Hematopoietic multipotent progenitor cell treated with erythropoietin and hydrocortisone succinate and interleukin-3 and kit ligand, for 4 days (in vitro differentiated cells): ENCODE results near the gene EEF2.
A peak's percentile ranks its signal among the peaks of the same experiment; 100 is the strongest.
"Not testable (repeated sequence)": the region's sequence is repeated elsewhere in the genome, so short reads cannot be mapped to it uniquely, and the experiment has no call there.

Experiments
- DNase-seq: peaks from one replicate; pipeline ENCODE4 v3.0.0-alpha.2; 2015

Gene EEF2

GRCh38 chr19:3942790-3943409 is 42.4 kb downstream of the EEF2 start:
- peak; percentile 39 for DNase-seq

GRCh38 chr19:3938300-3938950 is 46.8 kb downstream of the EEF2 start:
- not testable (repeated sequence) for DNase-seq

GRCh38 chr19:3936506-3937442 is 48.5 kb downstream of the EEF2 start:
- no peak for DNase-seq

- no peak for DNase-seq
Measured at GRCh38 chr19:3932931-3933810, 52.1 kb downstream of the EEF2 start, which contains the start of gene NMRK2. TSS of gene NMRK2 (plus strand) at chr19:3933069. CDS start at chr19:3933672, 603 bp downstream.

GRCh38 chr19:3931041-3931440 is 54.2 kb downstream of the EEF2 start:
- DNase-seq = no peak
